Tongue (tissue), 2 donors: ENCODE data around the gene RSRP1. TPM values are rescaled to one million over a fixed set of nuclear protein-coding genes. Genes with fewer than 3 reads are reported as not detected.
"Not testable (repeated sequence)": the region's sequence is repeated elsewhere in the genome, so short reads cannot be mapped to it uniquely, and the experiment has no call there.

ENCODE experiments used
- DNase-seq: peaks from one replicate; pipeline ENCODE4 v3.0.0-alpha.2; 2015
- total RNA-seq: library from RNA; depleted of rRNA; stranded (reverse); fragments of >200 nt; gene quantifications from one replicate; pipeline ENCODE4 v1.2.3, GENCODE V29; 2014

Gene RSRP1, protein sequence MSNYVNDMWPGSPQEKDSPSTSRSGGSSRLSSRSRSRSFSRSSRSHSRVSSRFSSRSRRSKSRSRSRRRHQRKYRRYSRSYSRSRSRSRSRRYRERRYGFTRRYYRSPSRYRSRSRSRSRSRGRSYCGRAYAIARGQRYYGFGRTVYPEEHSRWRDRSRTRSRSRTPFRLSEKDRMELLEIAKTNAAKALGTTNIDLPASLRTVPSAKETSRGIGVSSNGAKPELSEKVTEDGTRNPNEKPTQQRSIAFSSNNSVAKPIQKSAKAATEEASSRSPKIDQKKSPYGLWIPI
- 90.4 TPM for total RNA-seq

DNA sequence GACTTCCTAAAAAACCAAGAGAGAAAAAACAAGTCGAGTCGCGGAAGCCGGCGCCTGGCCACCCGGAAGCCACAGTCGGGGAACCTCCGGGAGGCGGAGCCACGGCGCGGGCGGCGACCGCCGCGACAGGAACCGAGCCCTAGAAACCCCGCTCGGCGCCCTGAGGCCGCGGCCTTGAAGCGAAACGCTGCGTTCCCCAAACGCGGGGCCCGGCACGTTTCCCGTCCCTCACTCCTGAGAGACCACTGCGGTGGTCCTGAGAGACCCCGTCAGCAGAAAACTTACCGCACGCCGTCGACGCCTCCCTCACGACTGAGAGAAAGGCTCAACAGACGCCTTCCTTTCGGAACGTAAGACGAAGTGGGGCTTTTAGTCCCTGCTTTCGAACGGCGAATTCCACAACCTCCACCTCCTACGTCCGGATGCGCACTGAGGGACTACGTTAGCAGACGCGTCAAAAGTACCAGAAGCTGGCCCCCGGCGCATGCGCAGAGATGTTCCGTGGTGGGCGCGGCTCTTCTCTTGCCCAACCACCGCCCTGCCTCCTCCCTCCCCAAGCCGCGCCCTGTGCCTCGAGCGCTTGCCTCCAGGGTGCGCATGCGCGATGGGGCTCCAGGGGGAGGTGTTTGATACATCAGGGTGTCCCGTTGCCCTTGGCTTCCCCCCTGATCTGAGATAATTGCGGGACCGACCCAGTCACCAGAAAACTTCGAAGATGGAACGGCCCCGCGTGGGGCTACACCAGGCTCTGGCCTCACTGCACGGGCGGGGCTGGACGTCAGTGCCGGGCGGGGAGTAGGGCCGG, at the start of gene RSRP1:
TSS of gene RSRP1 (minus strand) at position 431 of the 805 bp plus-strand sequence. CDS start 491 bp downstream, outside the sequence.
- peak; percentile 100 for DNase-seq

DNA sequence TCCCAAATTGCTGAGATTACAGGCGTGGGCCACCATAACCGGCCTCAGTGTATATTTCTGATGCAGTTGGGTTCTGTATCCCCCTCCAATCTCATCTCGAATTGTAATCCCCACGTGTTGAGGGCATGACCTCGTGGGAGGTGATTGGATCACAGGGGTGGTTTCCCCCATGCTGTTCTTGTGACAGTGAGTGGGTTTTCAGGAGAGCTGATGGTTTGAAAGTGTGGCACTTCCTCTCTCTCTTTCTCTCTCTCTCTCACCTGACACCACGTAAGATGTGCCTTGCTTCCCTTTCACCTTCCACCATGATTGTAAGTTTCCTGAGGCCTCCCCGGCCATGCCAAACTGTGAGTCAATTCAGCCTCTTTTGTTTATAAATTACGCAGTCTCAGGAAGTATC, 49.2 kb upstream of the RSRP1 start:
- not testable (repeated sequence) for DNase-seq

DNA sequence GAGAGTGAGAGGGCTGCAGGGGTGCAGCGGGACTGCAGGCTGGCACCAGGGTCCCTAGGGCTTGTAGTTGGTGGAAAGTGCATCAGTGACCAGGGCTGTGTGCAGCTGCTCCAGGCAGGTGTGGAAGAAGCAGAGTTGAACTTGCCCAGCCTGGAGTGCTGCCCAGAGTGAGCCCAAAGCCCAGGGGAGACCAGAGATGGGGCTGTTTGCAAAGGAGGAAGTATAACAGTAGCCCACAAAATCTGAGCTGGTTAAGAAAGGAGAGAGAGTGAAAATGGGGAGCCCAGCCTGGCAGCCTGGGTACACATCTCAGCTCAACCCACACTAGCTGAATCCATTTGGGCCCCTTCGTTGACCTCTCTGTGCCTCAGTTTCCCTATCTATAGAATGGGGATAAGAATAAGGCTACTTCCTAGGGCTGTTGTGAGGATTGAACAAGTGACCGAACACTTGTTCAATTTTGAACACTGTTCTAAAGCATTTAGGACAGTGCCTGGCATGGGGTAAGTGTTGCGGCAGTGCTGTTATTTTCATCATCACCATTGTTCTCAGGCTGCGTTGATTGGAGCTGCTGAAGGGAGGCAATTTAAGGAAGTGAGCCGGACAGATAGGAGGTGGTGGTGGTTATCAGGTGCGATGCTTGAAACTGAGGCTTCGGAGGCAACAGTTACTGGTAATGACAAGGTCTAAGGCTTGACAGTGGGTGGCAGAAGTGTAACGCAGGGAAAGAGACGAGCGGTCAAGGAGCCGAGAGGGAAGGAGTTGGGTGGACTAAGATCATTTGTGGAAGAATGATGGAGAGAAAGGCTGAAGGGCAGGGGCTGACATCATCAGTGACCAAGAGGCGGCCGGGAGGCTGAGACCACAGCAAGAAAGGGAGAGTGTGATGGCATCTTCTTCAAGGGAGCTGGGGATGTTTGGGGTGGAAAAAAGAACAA, 47.9 kb upstream of the RSRP1 start:
- not testable (repeated sequence) for DNase-seq

DNA sequence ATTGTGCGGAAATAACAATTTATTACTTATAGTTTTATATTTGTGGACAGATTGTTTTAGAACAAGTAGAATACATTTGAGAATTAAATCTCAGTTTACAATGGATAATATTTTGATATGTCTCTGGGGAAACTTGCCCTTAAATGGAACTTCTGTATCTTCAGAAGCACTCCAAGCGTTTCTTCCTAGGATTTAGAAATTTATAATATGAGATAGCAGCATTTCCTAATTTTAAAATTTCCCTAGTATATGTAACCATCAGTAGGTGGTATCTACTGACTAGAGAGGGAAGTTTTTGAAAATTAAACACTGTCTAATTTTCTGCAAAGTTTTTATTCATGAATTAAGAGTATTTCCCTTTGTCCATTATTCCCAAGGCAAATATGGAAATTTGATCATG, 46.2 kb upstream of the RSRP1 start:
- DNase-seq = not testable (repeated sequence)

DNA sequence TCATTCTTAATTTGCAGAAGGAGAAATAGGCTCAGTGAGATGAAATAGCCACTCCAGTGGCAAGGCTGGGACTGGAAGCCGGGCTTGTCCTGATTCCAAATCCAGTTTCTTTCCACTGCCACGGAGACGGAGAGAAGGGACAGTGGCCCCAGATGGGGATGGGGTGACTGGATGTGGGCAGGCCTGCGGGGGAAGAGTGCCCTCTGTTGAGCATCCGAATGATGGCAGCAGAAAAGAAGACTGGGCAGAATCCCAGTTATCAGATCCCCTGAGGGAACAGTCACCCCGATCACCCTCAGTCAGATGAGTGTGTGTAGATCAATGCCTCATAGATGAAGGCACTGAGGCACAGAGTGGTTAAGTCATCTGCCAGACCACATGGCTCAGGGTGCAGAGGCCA, 42.8 kb upstream of the RSRP1 start:
- DNase-seq = not testable (repeated sequence)

DNA sequence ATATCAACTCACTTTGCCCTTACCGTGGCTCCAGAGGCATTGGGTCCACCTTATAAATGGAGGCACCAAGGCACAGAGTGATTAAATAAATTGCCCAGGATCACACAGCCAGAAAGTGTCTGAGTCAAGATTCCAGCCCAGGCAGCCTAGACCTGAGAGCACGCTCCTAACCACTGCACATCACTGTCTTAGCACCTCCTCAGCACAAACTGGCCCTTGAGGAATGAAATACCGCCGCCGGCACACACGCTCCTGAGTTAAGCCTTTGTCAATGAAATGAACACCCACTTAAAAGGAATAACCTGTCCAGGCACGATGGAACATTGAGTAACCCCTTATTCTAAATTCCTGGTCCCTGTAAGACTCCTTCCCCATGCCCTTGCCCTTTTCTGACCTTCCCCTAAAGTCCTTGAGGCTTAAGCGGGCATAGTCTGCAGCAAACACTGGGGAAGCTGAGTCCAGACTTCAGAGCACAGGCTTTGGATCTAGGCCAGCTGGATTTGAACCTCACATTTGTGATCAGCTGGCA, 41.4 kb upstream of the RSRP1 start:
- DNase-seq = not testable (repeated sequence)

DNA sequence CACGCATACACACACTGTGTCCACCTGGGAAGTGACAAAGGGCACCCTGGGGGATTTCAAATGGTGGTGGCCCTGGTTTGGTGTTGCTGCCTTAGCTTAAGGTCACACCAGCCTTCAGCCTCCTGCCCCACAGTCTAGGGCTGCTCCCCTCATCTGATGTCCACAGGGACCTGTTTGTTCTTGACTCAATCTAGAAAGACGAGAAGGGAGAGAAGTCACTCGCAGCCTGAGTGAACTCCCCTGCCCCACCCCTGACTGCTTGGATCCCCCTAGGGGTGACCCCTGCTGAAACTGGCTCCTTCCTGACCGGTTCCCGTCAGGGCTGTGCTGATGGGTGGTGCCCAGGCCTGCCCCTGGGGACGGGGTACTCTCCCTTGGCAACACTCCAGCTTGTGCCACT, 39.9 kb upstream of the RSRP1 start:
- DNase-seq = not testable (repeated sequence)

DNA sequence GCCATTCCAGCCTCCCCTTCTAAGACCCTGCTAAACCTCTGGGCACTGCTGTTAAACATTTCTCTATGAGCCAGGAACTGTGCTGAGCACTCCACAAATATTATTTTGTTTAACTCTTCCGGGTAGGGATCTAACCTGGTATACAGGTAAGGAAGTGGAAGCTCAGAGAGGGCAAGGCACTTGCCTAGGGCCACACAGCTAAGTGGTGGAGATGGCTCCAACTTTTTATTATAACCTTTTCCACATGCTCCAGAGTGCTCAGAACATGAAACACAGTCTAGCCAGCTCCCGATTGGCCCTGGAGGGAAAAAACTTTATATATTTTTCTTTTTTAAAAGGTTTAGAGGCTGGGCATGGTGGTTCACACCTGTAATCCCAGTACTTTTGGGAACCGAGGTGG, 38.6 kb upstream of the RSRP1 start:
- DNase-seq = not testable (repeated sequence)

DNA sequence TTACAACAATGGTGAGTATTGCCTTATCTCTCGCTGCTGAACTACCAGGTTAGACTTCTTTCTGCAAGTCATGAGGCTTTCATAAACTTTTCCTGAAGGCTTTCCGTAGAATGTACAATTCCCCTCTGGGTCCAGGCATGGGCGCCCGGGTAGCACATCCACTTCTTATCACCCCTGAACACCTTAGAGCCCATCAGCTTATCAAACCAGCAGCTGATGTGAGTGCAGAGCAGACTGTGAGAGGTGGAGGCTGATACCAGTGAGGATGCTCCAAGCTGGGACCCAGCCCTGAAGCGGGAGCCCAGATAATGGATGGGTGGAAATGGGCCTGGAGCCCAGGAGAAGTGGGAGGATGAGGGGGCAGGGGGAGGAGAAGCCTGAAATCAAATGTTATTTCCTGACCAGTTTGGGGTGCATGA, 32.4 kb upstream of the RSRP1 start:
- not testable (repeated sequence) for DNase-seq

DNA sequence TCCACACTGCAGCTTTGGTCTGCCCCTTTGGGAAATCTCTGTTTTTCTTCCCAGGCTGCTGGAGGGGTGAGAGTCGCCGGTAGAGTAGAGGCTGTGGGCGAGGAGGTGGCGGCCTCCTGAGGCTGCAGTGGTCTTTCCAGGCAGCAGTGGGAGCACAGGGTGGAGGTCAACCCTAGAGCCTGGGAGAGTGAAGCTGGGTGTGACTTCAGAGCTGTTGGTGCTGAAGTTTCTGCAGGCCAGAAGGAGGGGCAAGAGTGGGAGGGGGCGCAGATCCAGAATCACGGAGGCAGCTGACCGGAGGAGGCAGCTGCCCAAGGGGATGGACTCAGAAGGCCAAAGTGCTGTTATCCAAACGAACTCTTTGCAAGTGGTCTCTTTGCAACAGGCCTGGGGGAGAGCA, 31.5 kb upstream of the RSRP1 start:
- not testable (repeated sequence) for DNase-seq

DNA sequence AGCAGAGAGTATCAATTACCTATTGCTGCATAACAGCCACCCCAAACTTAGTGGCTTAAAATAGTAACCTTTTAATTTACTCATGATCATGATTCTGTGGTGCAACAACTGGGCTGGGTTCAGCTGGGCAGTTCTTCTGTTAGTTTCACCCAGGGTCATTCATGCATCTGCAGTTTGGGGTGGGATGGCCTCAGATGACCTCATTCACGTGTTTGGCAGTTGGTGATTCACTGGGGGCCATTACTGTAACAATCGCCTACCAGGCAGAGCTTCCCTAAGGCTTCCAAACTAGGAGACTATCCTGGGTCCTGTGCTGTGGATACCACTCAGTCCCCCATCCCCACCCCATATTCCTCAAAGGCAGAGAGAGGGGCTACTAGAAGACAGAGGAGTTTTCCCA, 31.1 kb upstream of the RSRP1 start:
- not testable (repeated sequence) for DNase-seq

DNA sequence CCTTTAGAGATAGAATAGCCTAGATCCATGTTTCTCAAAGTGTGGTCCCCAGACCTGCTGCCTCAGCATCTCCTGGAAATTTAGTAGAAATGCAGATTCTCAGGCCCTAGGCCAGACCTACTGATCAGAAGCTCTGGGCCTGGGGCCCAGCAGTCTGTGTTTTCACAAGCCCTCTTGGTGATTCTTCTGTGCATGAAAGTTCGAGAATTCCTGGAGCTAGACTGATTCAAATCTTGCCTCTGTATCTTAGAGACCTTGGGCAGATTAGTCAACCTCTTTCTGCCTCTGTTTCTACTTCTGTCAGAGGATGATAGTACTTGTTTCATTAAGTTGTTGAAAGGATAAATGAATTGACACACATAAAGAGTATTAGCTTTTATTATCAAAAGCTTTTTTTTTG, 30.0 kb upstream of the RSRP1 start:
- DNase-seq = not testable (repeated sequence)

DNA sequence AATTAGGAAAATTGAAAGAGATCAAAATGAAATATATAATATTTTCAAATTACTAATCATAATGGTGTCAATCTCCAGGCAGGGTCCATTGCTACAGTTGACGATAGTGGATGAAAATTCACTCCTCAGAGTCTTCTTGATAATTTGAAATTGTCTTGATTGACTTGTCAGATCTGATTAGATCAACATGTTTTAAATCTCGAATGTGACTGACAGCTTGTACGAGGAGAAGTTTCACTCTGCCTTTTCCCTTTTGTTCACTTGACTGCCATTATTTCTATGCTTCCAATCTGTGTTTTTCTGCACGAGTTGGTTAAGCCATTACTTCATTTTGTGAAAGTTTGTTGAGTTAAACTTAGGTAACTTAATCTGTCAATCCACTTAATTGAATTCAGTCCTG, 28.4 kb upstream of the RSRP1 start:
- DNase-seq = not testable (repeated sequence)

DNA sequence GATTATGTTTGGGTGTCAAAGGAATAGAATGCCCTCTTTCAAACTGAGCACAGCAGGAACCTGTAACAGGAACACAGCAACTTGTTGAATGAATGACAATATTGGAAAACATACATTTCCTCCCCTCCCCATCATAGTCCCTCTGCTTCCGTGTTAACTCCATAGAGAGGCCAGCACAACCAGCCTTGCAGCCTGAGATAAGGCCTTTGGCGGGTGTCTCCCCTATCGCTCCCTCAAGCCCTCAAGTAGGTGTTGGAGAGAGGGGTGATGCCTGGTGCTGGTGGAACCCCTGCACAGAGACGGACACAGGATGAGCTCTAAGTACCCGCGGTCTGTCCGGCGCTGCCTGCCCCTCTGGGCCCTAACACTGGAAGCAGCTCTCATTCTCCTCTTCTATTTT, 25.0 kb upstream of the RSRP1 start, which contains the start of gene RHD:
TSS of gene RHD (plus strand) at position 272 of the 400 bp plus-strand sequence. CDS start at position 311, 39 bp downstream.
- not testable (repeated sequence) for DNase-seq

DNA sequence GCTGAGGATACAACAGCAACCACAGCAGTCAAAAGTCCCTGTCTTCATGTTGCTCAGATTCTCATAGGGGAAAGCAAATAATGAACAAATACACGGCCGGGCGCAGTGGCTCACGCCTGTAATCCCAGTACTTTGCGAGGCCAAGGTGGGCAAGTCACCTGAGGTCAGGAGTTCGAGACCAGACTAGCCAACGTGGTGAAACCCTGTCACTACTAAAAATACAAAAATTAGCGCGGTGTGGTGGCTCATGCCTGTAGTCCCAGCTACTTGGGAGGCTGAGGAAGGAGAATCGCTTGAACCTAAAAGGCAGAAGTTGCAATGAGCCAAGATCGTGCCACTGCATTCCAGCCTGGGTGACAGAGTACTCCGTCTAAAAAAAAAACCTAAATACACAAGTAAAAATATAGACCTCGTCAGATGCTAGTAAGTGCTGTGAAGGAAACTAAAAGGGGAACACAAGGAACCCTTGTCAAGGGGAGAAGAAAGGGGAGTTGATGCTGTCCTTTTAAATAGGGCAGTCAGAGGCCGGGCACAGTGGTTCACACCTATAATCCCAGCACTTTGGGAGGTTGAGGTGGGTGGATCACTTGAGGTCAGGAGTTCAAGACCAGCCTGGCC, 21.0 kb upstream of the RSRP1 start:
- not testable (repeated sequence) for DNase-seq

DNA sequence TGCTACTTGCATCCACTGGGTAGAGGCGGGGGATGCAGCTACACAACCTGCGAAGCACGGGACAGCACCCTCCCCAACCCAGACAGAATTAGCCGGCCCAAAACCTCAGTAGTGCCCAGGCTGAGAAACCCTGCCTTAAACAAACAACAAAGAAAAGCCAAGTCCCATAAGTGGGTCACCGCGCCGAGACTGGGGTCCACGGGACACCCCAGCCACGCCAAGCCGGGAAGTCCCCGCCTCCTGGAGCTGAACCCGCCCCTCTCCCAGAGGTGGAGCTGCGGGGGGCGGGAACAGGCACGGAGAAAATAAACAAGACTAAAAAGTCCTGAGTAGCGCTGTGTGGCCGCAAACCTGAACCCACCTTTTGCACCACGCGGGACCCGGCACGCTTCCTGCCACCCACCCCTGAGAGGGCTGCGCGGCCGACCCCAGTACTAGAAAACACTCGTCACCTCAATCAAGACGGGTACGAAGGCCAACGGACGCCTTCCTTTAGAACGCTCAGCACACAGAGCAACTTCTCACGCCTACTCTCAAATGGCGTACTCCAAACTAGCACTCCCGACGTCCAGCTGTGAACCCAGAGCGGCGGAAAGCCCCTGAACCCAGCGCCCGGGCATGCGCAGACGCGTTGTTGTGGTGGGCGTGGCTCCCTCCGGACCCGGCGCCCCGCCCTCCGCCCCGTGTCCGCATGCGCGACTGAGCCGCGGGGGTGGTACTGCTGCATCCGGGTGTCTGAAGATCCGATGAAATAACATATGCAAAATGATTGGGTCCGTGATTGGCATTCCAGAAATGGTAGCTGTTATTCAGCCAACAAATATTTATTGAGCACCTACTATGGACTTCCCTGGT, 20.3 kb upstream of the RSRP1 start:
- DNase-seq = peak; percentile 87

DNA sequence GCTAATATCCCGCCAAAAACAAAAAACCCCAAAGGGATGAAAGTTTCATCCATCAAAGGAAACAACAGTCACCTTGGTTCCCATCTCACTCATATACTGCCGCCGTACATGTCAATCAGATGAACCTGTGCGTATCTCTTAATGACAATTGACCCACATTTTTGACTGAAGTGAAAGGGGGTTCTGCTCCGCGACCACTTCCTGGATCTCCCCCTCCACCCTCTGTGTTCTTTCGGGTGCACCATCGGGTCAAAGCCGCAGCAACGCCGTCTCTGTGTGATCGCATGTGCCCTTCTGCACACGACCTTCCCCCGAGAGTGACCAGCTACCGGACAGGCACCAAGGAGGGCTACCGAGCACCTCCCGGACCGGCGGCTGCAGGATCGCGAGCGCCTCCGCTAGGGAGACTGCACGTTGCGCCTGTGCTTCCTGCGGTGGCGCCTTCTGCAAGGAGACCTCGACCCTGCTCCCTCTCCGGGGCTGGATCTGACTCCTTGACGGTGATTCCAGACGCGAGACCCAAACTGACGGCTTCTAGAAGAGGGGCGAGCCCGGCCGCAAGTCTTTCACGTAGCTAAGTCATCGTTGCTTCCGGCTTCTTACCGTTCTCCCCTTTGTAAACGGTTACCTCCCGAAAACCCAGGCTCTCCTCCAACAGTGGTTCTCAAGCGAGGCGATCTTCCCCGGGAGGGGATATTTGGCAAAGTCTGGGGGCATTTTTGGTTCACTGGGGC, 19.5 kb upstream of the RSRP1 start:
- DNase-seq = not testable (repeated sequence)

DNA sequence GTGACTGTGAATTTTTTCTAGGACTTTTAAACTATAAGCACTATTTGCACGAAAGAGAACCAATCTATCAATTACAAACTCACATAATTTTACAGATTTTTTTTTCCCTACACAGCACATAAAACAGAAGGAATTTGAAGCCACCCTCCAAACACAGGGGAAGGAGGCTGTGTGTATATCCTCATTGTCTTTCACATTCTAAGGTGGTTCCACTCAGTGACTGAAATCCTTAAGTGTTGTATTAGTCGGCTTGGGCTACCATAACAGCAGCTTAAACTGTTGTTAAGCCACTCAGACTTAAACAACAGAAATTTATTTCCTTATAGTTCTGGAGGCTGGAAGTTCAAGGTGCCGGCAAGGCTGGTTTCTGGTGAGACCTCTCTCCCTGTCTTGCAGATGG, 13.1 kb upstream of the RSRP1 start:
- not testable (repeated sequence) for DNase-seq

DNA sequence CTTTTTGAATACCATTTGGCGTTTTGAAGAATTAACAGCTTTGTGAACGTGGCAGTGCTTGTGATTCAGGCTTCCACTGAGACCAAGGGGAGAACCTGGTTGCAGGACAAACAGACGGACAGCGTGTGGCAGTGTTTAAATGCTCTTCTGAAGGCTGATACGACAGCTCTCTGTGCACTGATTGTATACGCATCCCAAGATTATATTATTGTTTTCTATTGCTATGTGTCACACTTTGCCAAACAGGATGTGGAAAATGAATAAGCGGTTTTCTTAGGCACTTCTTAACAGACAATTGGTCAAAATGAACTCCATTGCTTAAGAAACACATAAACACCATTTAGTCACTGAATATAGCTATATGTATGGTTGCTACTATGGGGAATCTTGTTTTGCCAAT, 12.6 kb upstream of the RSRP1 start:
- DNase-seq = not testable (repeated sequence)

DNA sequence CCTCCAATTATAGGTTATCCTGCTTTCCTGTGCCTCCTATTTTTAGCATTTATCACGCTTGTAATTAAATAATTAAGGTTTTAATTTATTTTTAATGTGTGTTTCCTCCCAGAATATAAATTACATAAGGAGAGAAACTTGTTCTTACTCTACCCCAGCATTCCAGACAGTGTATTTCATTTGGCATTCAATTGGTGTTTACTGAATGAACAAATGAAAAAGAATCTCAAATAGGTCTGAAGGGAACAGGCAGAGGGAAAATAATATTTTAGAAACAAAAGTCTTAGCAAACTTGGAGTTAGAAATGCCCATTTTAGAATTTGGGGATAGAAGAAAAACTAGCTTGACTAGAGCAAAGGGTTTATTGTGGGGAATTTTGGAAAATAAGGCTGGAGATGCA, 9.9 kb upstream of the RSRP1 start:
- no peak for DNase-seq
